Measurements from ENCODE around the gene ACAD11.

ACAD11 gene

DNA sequence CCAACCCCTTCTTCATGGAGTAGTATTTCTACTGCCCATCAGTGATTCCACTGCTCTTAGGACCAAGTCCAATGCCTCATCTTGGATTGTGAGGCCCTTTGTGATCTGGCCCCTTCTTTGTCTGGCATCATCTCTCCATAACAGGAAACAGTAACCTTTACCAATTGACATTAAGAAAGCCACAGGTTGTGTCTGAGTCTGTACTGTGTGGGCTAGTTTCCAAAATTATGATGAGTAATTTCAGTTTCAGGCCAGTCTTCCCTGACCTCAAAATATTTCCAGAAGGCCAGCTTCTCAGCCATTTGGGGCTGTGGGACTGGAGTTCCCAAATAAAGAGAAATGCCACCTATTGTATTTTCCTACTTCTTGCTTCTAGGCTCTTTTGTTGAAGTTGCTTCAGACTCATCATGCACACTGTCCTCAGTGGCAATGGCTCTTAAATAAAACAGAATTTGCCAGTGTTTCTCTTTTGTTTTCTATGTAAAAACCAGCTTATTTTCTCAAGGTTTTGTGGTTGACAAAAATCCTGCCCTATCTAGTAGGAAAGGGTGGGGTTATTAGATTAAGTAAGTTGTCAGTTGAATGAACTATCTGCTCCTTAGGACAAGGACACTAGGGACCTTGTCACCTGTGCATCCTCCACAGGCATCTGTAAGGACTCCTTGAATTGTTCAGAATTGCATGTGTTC lies 109.6 kb downstream of the ACAD11 start:
- DNase-seq = peak; percentile 83

- DNase-seq = no peak
Measured at GRCh38 chr3:132549169-132549568, 110.4 kb downstream of the ACAD11 start.

- DNase-seq = no peak
Measured at GRCh38 chr3:132545471-132545870, 114.1 kb downstream of the ACAD11 start.

DNA sequence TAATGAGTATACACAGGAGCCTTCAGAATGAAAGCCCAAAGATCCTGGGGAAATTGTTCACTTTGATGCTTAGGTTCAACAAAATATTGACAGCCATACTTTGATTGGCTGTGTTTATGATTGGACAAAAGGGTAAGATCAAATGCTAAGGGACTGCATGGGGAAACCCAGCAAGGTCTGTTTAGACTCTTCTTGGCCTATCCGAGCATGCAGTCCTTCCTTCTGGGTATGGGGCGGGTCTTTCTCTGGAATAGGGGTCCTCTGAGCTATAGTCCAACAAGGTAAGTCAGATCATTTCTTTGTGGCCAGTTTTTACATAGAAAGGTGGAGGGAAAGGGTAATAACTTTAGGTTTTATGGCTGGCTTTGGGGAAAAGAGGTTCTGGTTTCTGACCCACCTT lies 115.5 kb downstream of the ACAD11 start:
- DNase-seq = no peak

DNA sequence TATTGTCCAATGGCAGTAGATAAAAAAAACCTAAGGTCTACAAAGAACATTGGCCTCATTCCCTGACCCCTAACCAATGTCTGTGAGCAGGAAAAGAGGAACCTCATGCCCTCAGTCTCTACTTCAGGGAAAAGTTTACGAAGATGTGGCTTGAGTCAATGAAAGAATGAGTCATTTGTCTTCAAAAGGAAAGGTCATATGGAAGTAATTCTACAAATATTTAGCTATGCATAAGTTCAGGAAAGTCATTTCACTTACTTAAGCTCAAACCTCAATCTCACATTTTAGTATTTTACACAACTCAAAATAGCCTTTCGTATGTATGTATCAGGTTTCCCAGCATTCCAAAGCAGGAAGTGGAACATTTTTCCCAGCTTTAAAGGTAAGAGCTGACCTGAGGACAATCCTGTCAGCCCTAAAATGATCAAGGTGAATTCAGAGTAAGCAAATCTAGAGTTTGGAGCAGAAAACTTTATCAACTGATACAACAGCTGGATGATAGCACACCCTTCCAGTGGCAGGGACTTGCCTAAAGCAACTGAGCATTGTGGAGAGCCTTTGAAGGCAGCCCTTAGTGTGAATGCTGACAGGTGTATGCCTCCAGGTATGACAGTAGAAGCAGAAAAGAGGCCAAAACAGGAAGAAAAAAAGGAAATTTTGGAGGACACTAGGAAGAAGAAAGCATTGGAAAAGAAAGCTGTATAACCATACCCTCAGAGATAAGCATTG lies 116.4 kb downstream of the ACAD11 start:
- peak; percentile 98 for DNase-seq

- DNase-seq = no peak
Measured at GRCh38 chr3:132542577-132542976, 117.0 kb downstream of the ACAD11 start.

DNA sequence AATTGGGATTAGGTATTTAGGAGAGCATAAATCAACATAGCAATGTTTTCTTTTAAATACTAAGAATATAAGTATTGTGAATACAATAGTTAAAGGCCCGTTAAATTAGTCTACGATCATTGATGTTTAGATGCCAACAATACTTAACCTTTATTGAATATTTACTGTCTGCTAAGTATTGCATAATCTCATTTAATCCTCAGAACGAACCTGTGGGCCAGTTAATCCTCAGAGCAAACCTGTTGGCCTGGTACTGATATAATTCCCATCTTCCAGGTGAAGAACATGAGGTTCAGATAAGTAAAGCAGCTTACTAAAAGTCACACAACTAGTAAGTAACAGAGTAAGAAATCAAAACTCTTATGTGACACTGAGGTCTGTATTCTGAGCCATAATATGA lies 119.9 kb downstream of the ACAD11 start:
- DNase-seq = no peak

DNA sequence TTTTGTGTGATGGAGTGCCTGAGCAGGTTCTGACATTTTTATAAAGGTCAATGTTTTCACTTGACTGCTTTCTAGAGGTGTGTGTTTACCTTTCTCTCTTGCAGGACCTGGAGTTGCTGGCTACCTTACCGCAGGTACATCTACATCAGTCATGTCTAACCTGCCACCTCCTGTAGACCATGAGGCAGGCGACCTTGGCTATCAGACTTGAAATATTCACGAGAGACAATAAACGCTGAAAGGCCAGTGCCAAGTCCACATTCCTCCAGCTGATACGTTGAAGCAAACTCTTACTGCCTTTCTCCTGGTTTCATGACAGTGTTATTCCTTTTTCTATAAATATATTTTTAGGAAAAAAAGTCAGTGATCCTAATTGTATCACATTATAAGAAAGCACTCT lies 121.5 kb downstream of the ACAD11 start:
- no peak for DNase-seq

DNA sequence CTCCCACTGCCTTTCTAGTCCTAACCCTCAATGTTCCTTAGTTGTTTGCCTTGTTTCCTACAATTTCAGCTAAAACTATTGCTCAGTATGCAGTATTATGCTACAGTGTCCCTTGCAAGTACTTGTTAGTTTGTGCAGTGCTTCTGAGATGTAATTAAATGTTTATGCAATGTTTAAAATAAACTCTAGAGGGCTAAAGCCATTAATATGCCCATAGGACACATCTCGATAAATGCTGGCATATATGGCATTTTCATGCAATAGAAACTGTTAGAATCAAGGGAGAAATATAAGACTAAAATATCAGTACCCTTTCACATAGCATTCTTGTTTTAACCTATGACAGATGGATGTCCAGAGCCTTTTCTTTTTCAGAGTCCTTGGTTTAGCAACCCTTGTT lies 122.3 kb downstream of the ACAD11 start:
- no peak for DNase-seq

GRCh38 chr3:132536442-132537153 lies 123.0 kb downstream of the ACAD11 start:
- DNase-seq = peak; percentile 14

DNA sequence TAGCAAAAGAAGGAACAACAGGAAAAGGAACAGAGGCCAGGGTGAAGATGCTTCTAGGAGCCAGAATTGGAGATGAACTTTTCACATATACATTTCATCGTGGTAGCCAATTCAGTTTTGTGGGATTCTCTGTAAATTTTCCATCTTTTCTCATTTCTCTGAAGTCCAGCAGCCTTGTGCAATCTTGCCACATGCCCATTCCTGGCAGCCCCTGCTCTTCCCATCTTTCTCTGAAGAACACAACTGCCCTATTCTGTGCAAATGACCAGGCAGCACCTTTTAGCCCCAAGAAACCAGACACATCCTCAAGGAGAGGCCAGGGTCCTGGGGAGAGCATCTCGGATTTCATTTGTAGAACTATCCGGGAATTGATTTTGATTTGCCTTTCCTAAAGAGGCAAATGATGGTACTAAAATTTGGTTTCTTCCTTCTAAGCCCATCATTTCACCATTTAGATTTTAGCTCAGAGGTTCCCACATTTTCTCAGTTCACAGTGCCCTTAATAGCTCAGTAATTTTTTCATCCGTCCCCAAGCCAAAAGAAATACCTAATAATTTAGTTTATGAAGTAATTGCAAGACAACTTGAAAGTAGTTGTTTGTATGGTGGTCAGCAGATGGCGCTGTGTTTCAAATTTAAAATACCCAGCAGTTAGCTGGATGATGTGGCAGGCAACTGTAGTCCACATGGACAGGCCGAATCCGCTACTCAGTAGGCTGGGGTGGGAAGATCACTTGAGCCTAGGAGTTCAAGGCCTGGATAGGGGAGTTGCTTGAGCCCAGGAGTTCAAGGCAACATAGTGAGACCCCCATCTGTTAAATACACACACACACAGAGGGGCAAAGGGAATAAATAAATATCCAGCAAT lies 123.8 kb downstream of the ACAD11 start:
- peak; percentile 80 for DNase-seq

DNA sequence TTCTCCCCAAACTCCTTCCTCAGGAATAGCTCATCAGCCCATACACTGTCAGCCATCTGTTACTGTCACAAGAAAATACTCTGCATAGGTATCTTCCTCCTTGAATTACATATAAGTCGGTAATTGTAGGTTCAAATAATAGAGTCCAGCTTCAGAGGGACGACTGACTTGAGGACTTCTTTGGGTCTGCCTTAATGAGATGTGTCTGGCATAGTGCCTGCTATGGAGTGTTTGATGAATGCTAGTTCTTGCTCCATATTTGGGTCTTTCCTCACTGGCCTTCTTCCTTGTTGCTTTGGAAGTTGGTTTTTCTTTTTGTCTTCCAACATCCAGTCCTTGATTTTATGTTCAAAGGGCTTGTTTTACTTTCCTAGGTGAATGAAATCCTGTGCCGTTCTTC lies 129.0 kb downstream of the ACAD11 start:
- DNase-seq = no peak

DNA sequence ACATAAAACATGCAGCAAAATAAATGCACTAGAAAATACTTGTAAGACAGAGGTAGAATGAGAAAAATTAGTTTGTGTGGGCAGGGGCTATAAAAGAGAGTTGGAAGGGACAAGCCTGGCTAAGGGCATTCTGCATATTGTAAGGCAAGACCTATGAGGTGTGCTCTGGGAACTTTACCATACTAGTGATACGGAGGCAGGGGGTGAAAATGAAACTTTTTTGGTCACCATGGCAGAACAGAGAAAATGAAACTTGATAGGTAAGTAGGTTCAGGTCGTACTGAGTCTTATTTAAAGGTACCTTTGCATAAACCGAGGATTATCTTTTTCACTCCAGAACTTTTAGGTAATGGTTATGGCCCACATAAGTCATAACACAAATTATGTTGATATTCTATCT lies 137.3 kb downstream of the ACAD11 start:
- DNase-seq = no peak

DNA sequence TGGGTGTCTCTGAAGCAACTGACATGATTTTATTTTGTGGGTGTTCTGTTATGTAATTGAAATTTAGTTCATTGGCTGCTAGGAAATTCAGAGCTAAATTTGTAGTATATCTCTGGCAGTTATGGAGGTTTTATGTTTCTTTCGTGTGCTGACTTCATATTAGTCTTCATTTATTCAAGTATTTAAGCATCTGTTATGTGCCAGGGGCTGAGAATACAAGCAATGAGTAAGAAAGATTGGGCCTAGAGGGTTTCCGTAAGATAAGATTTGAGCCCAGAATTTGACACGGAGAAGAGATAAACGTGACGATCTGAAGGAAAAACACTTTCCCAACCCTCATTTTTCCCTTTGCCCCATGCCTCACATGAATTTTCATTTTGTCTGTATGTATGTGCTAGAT lies 137.7 kb downstream of the ACAD11 start:
- DNase-seq = no peak

- DNase-seq = no peak
Measured at GRCh38 chr3:132519914-132520313, 139.7 kb downstream of the ACAD11 start.

GRCh38 chr3:132517311-132517710 lies 142.3 kb downstream of the ACAD11 start:
- DNase-seq = no peak

- no peak for DNase-seq
Measured at GRCh38 chr3:132513057-132513456, 146.6 kb downstream of the ACAD11 start.

GRCh38 chr3:132509506-132509905 lies 150.1 kb downstream of the ACAD11 start:
- no peak for DNase-seq

GRCh38 chr3:132509096-132509495 lies 150.5 kb downstream of the ACAD11 start:
- DNase-seq = no peak
